CD4-positive, alpha-beta T cell treated with Interferon alpha-2 for 1 hour (primary cell): ENCODE data around the gene CDH12.
"Not testable (repeated sequence)": the region's sequence is repeated elsewhere in the genome, so short reads cannot be mapped to it uniquely, and the experiment has no call there.

Source experiments
- DNase-seq, 2 donors: peaks; one replicate each; pipeline ENCODE4 v3.0.0-alpha.2; 2020 to 2022

Gene CDH12

GRCh38 chr5:22549876-22550671 lies 303.1 kb downstream of the CDH12 start:
- DNase-seq, result no peak

GRCh38 chr5:22542340-22542739 lies 310.8 kb downstream of the CDH12 start:
- DNase-seq, result no peak

- no peak for DNase-seq
Measured at GRCh38 chr5:22541037-22541436, 312.1 kb downstream of the CDH12 start.

GRCh38 chr5:22539762-22540161 lies 313.4 kb downstream of the CDH12 start:
- no peak for DNase-seq

GRCh38 chr5:22531986-22532385 lies 321.2 kb downstream of the CDH12 start:
- no peak for DNase-seq

GRCh38 chr5:22521521-22521920 lies 331.6 kb downstream of the CDH12 start:
- DNase-seq, result no peak

GRCh38 chr5:22516497-22516896 lies 336.6 kb downstream of the CDH12 start:
- not testable (repeated sequence) for DNase-seq

GRCh38 chr5:22514231-22514630 lies 338.9 kb downstream of the CDH12 start:
- no peak for DNase-seq

- no peak for DNase-seq
Measured at GRCh38 chr5:22505891-22506290, 347.3 kb downstream of the CDH12 start.

- no peak for DNase-seq
Measured at GRCh38 chr5:22504411-22504810, 348.7 kb downstream of the CDH12 start.

- no peak for DNase-seq
Measured at GRCh38 chr5:22500556-22500955, 352.6 kb downstream of the CDH12 start.

GRCh38 chr5:22496666-22497065 lies 356.5 kb downstream of the CDH12 start:
- no peak for DNase-seq

- DNase-seq, result no peak
Measured at GRCh38 chr5:22495016-22495720, 358.0 kb downstream of the CDH12 start.

- no peak for DNase-seq
Measured at GRCh38 chr5:22488427-22488826, 364.7 kb downstream of the CDH12 start.

- DNase-seq, result no peak
Measured at GRCh38 chr5:22480305-22480704, 372.8 kb downstream of the CDH12 start.

GRCh38 chr5:22473886-22474285 lies 379.3 kb downstream of the CDH12 start:
- no peak for DNase-seq

GRCh38 chr5:22471154-22471553 lies 382.0 kb downstream of the CDH12 start:
- no peak for DNase-seq

GRCh38 chr5:22470408-22470807 lies 382.7 kb downstream of the CDH12 start:
- DNase-seq, result no peak

- DNase-seq, result no peak
Measured at GRCh38 chr5:22465616-22466015, 387.5 kb downstream of the CDH12 start.

- DNase-seq, result no peak
Measured at GRCh38 chr5:22465177-22465576, 388.0 kb downstream of the CDH12 start.

- no peak for DNase-seq
Measured at GRCh38 chr5:22460189-22460588, 393.0 kb downstream of the CDH12 start.

GRCh38 chr5:22432905-22433304 lies 420.2 kb downstream of the CDH12 start:
- DNase-seq, result no peak

GRCh38 chr5:22431840-22432239 lies 421.3 kb downstream of the CDH12 start:
- DNase-seq, result no peak

GRCh38 chr5:22431406-22431805 lies 421.7 kb downstream of the CDH12 start:
- DNase-seq, result no peak
